Erythroblast (primary cell): ENCODE data around the gene MYO6.

Experiments
- DNase-seq, 2 experiments: peaks; one replicate each; lab custom pipeline; 2025; lab: John Stamatoyannopoulos, UW
- GATA1 ChIP-seq: IDR thresholded peaks from 2 replicates; pipeline ENCODE4 v1.6.1; 2011; ENCODE audit warnings: low read depth, mild to moderate bottlenecking, control low read depth, low read length, moderate library complexity
- POLR2A ChIP-seq: IDR thresholded peaks from 2 replicates; pipeline ENCODE4 v1.6.1; 2011; ENCODE audit warnings: mild to moderate bottlenecking, low read length

MYO6 gene

DNA sequence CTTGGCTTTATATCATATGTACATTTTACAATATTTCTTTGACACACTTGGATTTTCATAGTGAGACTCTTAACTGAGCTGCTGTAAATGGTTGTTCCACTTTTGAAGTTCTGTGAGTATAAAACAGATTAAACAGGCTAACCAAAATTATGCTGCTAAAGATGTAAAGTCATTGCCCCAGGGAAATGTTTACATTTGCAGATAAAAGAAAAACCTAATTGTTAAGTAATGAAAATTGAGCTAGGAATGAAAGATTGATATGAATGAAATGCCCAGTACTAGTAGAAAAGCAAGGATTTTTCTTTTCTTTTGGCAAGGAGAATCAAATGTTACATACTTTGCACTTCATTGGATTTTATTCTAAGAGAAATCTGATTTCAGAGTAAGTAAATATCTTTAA is 164.0 kb downstream of the MYO6 start:
- no peak for TF ChIP-seq POLR2A
- TF ChIP-seq GATA1, result no peak
- DNase-seq, result no peak

DNA sequence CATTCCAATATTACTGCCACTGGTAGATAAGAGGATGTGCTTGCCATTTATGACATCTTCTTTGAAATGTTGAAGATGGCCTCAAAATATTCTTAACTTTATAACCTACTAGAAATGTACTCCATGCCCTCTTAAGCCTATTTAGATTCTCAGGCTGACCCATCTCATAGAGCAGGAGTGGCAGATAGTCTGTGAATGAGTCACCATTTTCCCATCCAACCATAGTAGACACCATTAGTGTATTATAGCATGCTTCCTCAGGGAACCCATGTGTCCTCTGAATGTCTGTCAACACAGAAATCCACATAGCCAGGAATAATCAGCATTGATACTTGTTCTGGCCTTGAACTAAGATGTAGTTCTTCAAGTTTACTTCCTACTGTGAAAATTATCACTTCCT is 173.2 kb downstream of the MYO6 start:
- DNase-seq, result no peak

DNA sequence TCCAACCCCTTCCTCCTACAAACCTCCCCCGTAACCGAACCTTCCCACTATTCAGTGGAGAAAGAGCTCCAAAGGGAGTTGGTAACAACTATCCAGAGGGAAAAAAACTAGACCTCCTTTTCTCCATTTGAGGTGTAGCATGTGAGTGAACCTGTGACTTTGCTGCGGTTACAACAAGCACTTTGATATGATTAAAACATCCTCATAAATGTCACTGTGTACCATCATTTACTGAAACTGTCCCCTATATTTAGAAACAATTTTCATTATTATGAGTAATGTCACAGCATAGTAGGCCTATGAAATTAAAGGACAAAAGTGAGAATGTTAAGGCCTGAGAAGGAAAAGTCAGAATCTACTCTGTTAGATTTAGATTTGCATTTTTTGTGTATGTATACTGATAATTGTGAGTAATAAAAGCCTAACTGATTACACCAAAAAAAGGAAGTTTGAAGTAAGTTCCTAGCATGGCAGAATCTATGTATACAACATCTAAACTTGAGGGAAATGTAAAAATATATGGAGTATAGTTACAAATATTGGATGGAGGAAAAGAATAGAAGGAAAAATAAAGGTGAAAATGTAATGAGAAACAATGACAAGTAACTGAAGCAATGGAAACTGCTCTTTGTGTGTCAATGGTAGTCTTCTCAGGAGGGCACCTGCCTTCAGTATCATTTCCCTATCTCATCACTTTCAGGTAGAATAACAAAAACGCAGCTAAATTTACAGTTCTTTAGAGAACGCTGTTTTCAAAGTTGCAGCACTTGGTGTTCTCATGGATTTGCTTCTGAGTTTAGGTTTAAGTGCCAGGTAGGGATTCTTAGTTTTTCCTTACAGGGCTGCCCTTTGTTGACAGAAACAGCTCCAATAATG is 177.5 kb downstream of the MYO6 start:
- TF ChIP-seq POLR2A, result no peak
- no peak for TF ChIP-seq GATA1
- no peak for DNase-seq

More for the DNA sequence above, 173.2 kb downstream of the MYO6 start:
- TF ChIP-seq POLR2A (no peak), GATA1 (no peak)

DNA sequence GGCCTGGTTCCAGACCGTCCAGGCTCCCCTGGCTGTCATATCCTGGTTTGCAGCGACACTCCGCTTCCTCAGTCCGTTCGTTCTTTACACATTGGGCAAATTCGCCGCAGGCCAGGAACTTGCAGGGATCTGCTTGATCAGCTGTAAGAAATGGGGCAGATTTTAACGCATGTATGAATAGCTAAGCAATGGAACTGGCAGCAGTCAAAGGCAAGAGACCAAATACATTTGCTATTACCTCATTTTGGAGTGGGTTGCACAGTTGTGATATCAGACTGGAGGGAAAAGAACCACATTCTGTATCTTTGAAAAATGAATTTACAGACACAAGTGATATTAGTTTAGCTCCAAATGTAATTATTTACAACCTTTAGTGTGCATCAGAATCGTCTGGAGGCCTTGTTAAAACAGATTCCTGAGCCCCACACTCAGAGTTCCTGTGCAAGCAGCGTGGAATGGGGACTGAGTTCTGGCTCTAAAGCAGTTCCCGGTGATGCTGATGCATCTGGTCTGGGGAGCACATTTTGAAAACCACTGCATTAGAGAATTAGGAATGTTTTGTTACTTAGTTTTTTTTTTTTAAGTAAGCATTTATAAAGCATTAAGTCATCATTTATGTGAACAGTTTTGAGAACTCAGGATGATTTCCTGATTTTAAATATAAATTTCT is 182.1 kb downstream of the MYO6 start:
- no peak for DNase-seq
- TF ChIP-seq POLR2A (no peak), GATA1 (no peak)

DNA sequence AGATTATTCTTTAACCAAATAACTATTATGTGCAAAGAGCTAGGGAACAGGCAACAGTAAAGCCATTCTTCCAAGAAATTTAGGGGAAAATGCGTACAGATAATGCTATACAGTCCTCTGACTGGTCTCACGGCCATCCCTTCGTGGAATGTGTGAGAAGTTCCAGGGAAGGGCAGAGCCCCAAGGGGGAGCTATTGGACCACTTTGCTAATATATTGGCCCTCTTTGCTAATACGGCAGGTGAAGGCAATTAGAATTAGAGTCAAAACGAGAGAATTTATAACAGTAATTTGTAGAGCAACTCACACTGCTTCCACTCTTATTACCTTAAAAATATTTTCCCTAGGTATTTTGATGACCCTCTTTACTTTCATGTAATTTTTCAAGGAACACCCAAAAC is 183.0 kb downstream of the MYO6 start:
- TF ChIP-seq POLR2A, result no peak
- no peak for TF ChIP-seq GATA1
- DNase-seq, result peak; percentile 12 to 34

DNA sequence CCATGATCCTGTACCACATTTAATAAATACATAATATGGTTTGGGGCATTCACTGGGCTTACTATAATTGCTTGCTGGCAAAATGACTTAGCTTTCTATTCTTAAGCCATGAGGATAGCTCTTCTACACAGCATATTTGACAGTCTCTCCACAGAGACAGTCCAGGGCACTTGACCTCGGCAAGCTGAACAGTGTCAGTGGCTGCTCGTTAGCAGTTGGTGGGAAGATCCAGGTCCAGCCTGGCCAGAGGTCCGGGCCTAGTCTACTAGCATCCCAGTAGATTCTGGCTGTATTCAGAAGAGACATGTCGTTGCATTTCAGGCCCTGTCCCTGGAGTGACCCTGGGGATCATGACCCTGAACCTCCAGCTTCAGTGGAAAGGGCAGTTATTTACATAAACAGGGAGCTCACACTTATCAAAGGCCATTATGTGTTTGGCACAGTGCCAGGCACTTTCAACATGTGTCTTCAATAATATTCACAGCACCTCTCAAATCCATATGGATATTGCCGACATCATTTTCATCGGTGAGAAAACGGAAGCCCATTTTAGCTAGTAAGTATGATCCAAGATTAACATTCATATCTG is 184.4 kb downstream of the MYO6 start:
- TF ChIP-seq GATA1 (no peak), POLR2A (no peak)
- DNase-seq, result peak in 1 of 2 experiments; percentile 5

DNA sequence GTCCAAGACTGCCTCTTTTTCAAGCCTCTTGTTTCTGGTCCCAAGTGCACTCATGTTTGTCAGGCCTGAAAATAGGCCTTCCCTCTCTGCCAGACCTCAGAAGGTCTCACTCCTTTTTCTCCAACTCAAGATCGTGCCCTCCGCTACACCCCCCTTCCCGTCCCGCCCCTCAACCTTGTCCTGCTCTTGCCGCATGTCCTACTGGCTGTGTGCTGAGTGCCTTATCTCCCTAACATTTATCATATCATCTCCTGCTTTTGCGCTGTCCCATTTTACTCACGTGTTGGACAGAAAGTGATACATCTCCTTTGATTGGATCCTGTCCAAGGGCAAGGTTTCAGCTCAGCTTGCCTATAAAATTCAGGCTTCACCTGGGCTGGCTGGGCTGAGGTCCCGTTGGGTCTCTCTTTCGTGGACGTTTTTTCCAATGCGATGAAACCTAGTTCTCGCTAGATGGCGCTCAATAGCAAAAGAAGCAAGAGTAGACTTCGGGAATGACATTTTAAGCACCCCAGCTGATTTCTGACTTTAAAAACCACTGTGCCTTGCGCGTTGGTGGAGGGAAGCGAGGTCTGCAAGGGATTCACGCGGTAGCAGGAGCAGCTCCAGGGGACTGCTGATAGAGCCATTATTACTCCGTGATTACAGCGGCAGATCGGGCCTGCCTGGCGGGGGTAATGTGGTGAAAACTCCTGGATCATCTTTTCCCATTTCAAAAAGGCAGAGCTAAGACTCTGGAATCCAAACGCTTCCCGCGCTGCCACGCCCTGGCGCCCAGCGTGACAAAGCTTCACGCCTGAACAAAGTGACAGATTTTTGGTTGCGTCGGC is 185.8 kb downstream of the MYO6 start:
- peak; percentile 48 to 60 for DNase-seq
- TF ChIP-seq GATA1 (no peak), POLR2A (no peak)

DNA sequence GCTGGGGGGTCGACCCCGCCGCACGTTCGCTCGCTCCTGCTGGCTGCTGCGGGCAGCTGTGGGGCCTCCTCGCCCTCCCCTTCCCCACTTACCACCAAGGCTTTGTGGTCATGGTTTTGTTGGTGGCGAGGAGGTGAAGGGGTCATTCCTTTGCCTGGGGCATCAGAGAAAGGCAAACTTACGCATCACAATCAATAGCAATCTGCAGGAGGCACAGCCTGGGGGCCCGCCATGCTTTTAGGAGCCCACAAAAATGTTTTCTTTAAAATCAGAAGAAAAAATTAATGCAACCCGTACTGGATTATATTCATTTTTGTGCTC is 186.4 kb downstream of the MYO6 start:
- TF ChIP-seq POLR2A, result no peak
- no peak for TF ChIP-seq GATA1
- DNase-seq, result no peak

DNA sequence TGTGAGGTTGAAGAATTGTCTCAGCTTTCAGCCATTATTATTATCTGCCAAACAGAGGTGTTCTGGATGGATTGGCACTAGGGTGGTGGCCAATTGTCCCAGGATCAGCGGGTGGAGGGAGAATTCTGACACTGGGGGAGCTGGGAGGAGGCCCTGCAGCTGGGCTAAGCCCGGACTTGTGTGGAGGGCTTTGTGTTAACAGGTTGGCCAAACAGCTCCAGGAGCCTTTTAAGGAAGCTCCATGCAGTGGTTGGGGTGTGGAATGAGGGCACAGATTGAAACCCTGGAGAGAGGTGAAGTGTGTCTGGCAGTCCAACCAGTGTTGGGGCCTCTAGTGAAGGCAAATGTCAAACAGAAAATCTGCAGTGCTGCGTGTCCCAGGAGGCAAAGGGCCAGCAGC is 187.6 kb downstream of the MYO6 start:
- DNase-seq, result no peak
- TF ChIP-seq POLR2A (no peak), GATA1 (no peak)

DNA sequence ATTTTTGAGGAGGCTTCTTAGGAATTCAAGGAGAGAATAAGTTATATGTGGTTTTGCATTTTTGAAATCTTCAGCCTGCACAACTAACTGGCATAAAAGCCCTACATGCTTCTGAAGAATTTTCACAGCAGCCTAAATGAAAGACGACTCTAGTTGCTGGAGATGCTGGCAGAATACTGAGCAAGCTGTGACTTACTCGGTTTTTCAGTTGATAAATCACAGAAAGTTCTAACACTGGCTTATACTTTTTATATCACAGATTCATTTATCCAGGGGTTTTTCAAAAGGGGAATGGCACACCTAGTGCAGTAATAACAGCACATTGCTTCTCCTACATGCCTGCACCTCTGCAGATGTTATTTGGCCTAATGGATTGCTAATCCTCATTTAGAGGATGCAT is 188.8 kb downstream of the MYO6 start:
- TF ChIP-seq GATA1 (no peak), POLR2A (no peak)

DNA sequence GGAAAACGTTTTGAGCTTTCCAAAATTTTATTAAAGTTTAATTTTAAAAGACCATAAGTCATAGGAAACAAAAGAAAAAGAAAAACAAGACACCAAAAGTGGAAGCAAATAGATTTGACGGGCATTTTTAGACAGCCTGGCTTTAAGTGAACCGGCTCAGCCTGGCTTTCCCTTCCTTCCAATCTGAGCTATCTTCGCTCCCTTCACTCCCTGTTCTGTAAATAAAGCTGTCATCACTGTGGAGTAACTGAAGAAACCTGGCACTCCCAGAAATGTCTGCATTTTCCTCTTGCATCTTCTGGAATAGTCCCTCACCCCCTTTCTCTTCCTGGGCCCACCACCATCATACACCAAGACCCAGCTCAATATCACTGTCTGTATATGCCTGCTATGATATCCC is 191.5 kb downstream of the MYO6 start:
- TF ChIP-seq GATA1, result no peak
- TF ChIP-seq POLR2A, result no peak
- DNase-seq, result no peak

More for the DNA sequence above, 188.8 kb downstream of the MYO6 start:
- DNase-seq, result no peak

DNA sequence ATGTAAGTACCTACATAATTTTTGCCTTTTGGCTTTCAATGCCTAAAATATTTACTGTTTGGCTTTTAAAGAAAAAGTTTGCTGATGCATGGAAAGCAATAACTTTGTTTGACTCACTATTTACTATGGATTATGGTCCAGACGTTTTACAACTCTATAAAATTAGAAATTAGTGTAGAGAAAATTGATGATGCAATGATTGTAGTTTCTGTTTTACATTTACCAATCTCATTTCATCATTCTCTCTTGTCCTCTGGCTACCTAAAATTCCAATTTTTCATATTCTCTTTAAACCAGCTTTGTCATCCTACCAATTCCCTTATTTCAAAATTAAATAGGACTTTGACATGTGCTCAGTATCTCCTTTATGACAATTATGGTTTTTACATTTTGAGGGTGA is 192.5 kb downstream of the MYO6 start:
- TF ChIP-seq GATA1, result no peak
- no peak for TF ChIP-seq POLR2A
- DNase-seq, result no peak

DNA sequence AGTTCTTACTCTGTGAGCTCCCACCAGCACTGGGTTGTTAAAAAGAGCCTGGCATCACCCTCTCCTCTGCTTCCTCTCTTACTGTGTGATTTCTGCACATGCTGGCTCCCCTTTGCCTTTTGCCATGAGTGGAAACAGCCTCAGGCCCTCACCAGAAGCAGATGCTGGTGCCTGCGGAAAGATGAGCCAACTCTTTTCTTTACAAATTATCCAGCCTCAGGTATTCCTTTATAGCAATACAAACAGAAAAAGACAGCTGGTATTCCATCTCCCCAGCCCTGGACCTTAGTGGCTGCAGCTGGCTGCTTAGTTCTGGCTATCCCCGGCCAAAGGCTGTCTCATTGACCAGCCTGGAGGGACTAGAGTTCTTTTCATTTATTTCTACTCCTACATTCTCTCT is 194.3 kb downstream of the MYO6 start:
- no peak for DNase-seq
- TF ChIP-seq POLR2A (no peak), GATA1 (no peak)
